CD4-positive, alpha-beta T cell treated with Interferon gamma for 1 hour (primary cell): ENCODE results near the gene ESRRB.
"Not testable (repeated sequence)": the region's sequence is repeated elsewhere in the genome, so short reads cannot be mapped to it uniquely, and the experiment has no call there.

ENCODE experiments used
- DNase-seq: peaks from one replicate; pipeline ENCODE4 v3.0.0-alpha.2; 2020

ESRRB gene

GRCh38 chr14:76498463-76498935 is 122.6 kb downstream of the ESRRB start:
- DNase-seq, result no peak

- no peak for DNase-seq
These were observed 123.0 kb downstream of the ESRRB start for GRCh38 chr14:76498976-76499375.

DNA sequence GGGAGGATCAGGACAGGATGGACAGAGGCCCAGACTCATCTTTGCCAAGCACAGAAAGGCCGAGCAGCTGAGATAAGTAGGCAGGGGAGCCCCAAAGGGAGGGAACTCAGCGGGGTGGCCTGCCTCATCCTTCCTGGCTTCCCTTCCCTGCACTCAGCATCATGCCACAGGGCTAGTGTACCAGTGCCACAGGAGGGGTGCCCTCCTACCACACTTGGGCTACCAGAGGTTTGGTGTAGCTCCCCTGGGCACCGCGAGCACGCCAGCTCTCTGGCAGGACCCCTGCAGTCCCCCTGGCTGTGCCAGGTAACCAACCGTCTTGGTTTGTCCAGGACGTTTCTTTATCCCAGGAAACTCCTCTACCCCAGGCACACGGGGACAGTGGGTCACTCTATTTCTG is 123.5 kb downstream of the ESRRB start:
- DNase-seq, result no peak

GRCh38 chr14:76500011-76500410 is 124.1 kb downstream of the ESRRB start:
- no peak for DNase-seq

- DNase-seq, result no peak
These were observed 124.5 kb downstream of the ESRRB start for GRCh38 chr14:76500480-76500879.

- no peak for DNase-seq
These were observed 125.3 kb downstream of the ESRRB start for GRCh38 chr14:76501156-76501720.

- DNase-seq, result no peak
These were observed 126.3 kb downstream of the ESRRB start for GRCh38 chr14:76502219-76502618.

DNA sequence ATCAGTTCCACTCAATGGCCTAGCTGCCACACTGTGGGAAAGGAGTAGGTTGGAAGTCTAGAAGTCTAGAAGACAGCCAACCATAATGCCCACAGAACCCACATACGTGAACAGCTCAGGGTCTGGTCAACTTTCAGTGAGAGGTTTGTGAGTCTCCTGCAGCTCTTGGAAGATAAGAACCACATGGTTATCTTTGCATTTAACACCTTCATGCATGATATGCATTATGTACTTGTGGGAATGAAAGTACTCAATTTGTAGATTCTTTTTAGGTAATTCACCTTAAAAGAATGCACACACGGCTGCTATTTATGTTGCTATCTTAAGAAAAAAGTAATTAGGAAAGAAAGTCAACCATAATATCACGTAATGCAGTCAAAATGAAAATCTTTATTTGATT is 126.7 kb downstream of the ESRRB start:
- no peak for DNase-seq

DNA sequence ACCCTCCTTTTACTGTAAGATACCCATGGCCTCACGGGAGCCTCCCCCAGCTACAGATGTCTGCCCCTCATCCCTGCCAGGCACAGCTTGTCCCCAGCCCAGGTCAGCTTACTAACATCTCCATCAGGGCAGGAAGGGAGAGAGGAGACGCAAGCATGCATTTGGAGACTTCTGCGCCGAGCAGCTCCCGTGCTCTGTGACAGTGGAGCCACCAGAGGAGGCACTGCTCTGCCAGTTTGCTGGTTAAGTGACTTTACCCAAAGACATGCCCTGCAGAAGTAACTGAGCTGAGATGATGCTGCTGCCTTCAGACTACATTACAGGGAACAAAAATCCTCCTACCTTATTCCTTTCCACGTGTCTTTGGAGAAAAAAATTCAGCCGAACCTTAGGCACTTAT is 133.4 kb downstream of the ESRRB start:
- DNase-seq, result no peak

DNA sequence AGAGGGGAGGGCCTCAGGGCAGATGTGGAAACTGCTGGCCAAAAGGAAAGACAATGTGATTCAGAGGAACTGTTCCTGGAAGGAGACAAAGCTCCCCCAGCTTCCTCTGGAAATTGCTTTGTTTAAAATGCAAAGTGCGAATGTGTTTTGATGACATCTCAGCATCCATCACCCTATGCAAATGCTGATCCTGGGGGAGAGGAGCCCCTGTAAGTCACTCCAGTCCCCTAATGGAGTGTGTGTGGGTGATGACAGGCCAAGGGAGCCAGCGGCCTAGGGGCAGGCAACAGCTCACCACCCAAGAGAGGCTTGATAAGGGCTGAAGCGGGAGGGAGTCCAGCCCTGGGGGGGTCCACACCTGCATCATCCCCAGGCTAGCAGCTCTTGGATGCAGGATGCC is 134.2 kb downstream of the ESRRB start:
- DNase-seq, result no peak

GRCh38 chr14:76514213-76514998 is 138.5 kb downstream of the ESRRB start:
- no peak for DNase-seq

GRCh38 chr14:76516884-76517283 is 140.9 kb downstream of the ESRRB start:
- DNase-seq, result no peak

DNA sequence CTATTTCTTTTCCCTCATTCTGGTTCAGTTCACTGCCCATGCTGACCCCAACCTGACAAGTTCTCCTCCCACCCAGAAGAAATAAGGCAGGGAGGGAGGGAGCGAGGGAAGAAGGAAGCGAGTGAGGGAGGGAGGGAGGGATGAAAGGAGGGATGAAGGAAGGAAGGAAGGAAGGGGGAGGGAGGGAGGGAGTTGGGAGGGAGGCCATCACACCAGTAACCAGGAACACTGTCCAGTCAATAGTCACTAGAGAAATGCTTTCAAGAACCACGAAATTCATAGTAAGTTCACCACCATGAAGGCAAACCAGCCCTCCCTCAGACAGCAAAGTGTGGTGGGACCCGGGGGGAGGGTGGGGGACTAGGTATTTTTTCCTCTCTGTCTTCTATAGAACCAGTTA is 142.4 kb downstream of the ESRRB start:
- DNase-seq, result no peak

DNA sequence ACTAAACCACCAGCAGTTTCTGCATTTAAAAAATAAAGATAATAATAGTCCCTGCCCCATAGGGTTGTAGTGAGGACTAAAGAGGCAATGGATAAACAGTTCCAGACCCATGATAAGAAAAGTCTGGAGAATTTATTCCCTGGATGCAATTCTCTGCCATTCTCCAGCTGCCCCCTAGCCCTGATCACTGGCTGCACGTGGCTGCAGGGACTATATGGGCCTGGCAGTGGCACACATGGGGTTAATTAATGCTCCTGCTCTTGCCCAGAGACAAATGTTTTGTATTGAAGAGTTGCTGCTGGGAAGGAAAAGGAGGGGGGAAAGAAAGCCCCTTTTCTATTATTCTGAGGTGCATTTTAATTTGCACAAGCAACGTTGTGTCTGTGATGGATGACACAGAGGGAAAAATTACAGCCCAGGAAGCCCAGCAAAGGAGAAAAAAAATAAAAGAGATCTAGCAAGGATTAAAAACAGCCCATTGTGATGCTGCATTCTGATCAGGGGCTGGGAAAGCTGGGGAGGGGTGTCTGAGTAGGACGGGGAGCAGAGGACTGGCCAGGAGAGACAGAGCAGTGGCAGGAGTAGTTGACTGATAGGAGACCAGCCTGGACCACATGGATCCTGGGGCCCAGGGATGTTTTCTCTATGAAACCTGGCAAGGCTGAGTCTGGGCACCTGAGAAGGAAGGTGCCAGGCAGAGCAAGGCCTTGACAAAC is 149.3 kb downstream of the ESRRB start:
- DNase-seq, result no peak

GRCh38 chr14:76531085-76531484 is 155.1 kb downstream of the ESRRB start:
- DNase-seq, result no peak

GRCh38 chr14:76531821-76532318 is 155.9 kb downstream of the ESRRB start:
- no peak for DNase-seq

- not testable (repeated sequence) for DNase-seq
These were observed 160.7 kb downstream of the ESRRB start for GRCh38 chr14:76536636-76537035.

DNA sequence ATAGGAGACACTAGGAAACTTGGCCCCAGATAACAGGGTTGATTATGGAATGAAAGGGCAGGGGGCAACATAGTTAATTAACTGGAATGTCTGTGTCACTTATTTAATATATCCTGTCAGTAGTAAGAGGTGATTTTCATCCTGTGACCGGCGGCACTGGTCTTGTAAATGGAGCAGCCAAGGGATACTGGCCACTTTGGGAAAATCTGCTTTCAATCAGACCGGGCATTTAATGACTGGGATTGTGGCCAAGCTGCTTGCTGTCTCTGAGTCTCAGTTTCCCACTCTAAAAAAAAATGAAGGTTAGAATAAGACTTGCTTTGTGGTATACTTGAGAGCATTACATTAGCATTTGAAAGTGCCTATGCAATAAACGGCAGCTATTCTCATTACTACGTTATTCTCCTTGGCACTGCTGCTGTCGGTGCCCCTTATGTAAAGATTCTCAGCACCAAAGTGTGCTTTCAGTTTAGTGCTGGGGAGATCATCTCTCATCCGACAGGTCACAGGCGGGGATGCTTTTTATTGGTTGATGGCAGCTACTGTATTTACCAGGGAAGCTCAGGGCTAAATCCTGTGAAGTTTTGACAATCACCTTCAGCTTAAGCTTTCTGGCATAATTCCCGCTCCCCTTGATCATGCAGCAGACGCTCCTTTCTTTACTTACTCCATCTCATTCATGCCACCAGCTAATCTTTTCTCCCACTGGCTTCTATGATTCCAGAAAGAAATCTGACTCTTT is 162.1 kb downstream of the ESRRB start:
- no peak for DNase-seq

DNA sequence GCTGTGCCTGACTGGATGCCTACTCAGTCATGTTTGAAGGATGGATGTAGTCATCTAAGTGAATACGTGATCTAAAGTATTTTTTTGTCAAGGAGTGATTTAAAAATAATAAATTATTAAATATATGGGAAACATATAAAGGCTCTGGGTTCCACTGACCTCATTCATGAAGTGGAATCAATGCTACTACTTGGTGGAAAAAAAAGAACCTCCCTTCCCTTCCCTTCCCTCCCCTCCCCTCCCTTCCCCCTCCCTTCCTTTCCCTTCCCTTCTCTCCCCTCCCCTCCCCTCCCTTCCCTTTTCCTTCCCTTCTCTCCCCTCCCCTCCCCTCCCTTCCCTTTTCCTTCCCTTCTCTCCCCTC is 162.7 kb downstream of the ESRRB start:
- no peak for DNase-seq

GRCh38 chr14:76539130-76539529 is 163.2 kb downstream of the ESRRB start:
- no peak for DNase-seq

- DNase-seq, result no peak
These were observed 165.8 kb downstream of the ESRRB start for GRCh38 chr14:76541594-76542219.

DNA sequence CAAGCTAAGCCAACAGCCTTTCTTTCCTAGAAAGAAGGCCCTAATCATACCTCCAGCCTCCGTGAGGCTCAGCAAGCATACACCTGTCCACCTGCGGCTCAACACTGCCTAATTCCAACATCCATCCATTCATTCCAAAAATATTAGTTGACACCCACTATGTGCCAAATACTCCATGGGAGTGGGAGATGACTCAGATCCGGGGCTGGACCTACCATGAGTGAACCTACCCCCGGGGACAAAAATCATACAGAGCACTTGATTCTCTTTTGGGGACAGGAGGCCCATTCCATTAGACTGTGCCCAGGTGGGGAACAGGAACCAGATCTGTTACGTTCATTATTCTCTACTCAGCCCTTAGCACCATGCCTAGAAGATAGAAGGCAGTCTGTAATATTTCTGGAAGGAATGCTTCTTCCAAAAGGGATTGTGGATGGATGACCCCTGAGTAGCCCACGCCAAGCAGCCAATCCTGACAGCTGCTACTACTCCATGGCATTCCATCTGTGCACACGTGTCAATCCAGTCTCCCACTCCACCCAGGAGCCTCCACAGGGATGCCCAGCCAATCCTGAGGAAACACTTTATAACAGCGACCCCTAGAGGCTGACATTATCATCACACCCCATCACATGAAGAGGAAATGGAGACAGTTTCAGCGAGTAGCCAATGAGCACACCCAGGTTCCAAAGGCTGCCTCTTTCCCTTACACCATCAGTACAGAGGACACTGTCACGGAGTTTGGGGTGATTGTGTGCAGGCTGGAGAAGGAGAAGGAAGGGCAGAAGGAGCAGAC is 170.7 kb downstream of the ESRRB start:
- DNase-seq, result no peak
